Measurements from ENCODE around the gene UNC5A.

DNA sequence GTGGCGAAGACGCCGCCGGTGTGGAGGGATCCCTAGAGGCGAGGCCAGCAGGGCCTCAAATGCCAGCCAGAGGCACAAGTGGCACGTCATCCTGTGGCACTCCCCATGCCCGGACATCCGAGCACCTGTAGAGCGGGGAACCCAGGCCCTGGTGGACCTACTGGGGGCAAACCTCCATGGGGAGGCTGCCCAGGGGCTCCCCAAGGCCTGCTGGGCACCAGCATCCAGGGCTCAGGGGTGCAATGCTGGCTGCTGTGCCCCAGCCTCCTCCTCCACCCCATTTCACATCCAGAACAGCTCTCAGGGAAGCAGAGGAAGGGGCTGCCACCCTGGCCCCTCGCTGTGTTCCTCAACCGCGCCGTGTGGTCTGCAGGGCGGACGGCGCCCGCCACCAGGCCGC, 45.2 kb downstream of the UNC5A start:
- TF ChIP-seq SUZ12 (IDR thresholded peaks at IDR 0.05) (no peak), SP1 (IDR thresholded peaks at IDR 0.05) (no peak), ELF4 (IDR thresholded peaks at IDR 0.05) (no peak), TARDBP (IDR thresholded peaks at IDR 0.05) (no peak), L3MBTL2 (conservative IDR thresholded peaks at IDR 0.05) (no peak), BHLHE40 (IDR thresholded peaks at IDR 0.05; ENCODE audit: borderline replicate concordance) (no peak), FOXM1 (IDR thresholded peaks at IDR 0.05; ENCODE audit: borderline replicate concordance) (no peak), HDGF (IDR thresholded peaks at IDR 0.05; ENCODE audit: borderline replicate concordance) (no peak)

Data from HEK293T (cell line).